Rectal smooth muscle tissue (tissue), 1 donor: ENCODE measurements around the gene ASXL3.

ENCODE experiments used
- H3K27ac ChIP-seq: one replicate; pipeline ENCODE4 v1.7.0; 2013; ENCODE audit warnings: low read depth, low read length, inconsistent platforms
- H3K27me3 ChIP-seq: one replicate; pipeline ENCODE4 v1.7.0; 2013; ENCODE audit warnings: low read length; ENCODE audit not compliant: control insufficient read depth, insufficient read depth
- H3K36me3 ChIP-seq: one replicate; pipeline ENCODE4 v1.7.0; 2013; ENCODE audit warnings: low read length; ENCODE audit not compliant: control insufficient read depth, insufficient read depth
- H3K4me1 ChIP-seq: one replicate; pipeline ENCODE4 v1.7.0; 2013; ENCODE audit warnings: low read length; ENCODE audit not compliant: control insufficient read depth, insufficient read depth
- H3K4me3 ChIP-seq: one replicate; pipeline ENCODE4 v1.7.0; 2013; ENCODE audit warnings: low read length
- H3K9ac ChIP-seq: one replicate; pipeline ENCODE4 v1.7.0; 2013; ENCODE audit warnings: low read length

The ASXL3 gene

DNA sequence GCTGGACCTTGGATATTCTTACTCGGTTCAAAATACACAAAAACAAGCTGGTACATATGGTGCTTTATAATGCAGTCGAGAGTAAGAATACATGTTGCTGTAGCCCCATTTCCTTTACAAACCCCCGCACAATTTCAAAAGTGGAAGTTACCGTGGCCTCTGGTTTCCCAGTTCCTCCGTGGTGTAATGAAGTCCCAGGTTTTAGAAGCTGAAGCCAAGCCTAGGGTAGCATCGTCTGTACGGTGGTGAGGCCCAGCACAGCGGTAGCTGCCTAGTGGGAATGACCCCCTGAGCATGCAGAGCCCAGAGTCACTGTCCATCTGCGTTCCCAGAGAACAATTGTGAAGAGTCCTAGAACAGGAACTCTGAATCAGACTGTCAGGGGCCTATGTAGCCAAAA, 171.8 kb downstream of the ASXL3 start:
- H3K36me3 ChIP-seq = no peaks in the 10 kb centered on the region
- no peak overlapping the region for H3K4me3 ChIP-seq
- no peaks in the 10 kb centered on the region for H3K4me1 ChIP-seq
- H3K27me3 ChIP-seq = no peaks in the 10 kb centered on the region
- no peak overlapping the region for H3K9ac ChIP-seq
- H3K27ac ChIP-seq = no peak overlapping the region

DNA sequence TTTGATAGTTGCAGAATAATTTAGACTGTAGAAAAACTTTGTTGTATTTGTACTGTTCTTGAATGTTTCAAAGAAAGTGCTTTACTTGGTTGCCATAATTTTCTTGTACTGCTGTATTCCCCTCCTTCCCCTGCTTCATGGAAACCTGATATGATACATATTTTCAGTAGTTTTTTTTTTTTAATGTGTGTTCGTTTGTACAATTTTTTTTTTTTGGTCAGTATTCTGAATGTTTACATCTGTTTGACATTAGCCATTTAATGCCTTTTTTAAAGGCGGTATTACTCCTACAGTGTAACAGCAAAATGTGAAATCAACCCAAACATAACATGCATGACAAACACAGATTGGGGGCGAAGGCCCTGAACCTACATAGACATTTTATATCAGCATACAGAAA, 172.3 kb downstream of the ASXL3 start:
- no peaks in the 10 kb centered on the region for H3K4me1 ChIP-seq
- no peaks in the 10 kb centered on the region for H3K36me3 ChIP-seq
- no peaks in the 10 kb centered on the region for H3K27me3 ChIP-seq
- H3K4me3 ChIP-seq = no peak overlapping the region
- H3K27ac ChIP-seq = no peak overlapping the region
- no peak overlapping the region for H3K9ac ChIP-seq

DNA sequence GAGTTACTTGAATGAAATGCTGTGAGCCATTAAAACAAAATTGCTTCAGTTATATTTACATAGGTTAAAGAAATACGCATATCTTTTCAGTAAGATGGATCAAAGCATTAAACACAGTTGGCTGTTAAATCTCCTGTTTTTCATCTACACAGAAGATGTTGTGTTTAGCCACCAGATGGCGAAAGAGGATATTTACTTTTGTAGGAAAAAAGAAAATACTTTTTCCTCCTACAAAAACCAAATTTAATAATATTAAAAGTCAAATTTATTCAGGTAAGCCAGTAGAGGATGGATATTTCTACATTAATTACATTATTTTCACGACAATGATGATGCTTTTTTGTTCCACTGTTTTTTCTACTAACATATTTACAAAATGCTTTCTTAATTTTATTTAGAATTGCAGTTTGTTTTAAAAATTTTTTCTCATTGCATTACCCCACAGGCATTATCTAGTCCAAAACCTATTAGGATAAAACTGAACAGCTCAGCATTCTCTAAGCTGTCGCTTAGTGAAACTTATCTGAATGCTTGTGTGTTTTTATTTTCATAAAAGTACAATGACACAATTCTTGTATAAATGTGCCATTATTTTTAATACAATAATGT, 173.7 kb downstream of the ASXL3 start:
- H3K36me3 ChIP-seq = no peaks in the 10 kb centered on the region
- H3K27me3 ChIP-seq = no peaks in the 10 kb centered on the region
- no peak overlapping the region for H3K4me3 ChIP-seq
- H3K4me1 ChIP-seq = peaks cover 4% of the 10 kb centered on the region
- no peak overlapping the region for H3K9ac ChIP-seq
- no peak overlapping the region for H3K27ac ChIP-seq

DNA sequence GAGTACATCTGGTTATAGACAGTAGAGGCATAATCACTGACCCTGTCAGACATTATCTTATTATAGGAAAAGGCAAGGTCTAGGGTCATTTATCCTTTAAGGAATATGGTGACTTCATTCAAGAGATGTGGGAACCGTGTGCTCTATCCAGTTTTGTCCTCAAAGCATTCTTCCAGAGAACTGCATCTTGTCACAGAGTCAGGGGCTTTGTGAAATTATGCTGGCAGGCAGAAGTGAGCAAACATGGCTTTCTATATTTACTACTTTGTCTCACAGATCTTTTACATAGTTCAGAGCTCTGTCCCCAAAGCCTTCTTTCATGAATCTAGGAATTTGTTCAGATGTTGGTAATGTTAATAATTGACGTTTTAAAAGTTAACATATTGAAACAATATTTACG, 177.4 kb downstream of the ASXL3 start:
- no peaks in the 10 kb centered on the region for H3K36me3 ChIP-seq
- peaks cover 7% of the 10 kb centered on the region for H3K4me1 ChIP-seq
- H3K27me3 ChIP-seq = no peaks in the 10 kb centered on the region
- no peak overlapping the region for H3K27ac ChIP-seq
- H3K4me3 ChIP-seq = no peak overlapping the region
- no peak overlapping the region for H3K9ac ChIP-seq

DNA sequence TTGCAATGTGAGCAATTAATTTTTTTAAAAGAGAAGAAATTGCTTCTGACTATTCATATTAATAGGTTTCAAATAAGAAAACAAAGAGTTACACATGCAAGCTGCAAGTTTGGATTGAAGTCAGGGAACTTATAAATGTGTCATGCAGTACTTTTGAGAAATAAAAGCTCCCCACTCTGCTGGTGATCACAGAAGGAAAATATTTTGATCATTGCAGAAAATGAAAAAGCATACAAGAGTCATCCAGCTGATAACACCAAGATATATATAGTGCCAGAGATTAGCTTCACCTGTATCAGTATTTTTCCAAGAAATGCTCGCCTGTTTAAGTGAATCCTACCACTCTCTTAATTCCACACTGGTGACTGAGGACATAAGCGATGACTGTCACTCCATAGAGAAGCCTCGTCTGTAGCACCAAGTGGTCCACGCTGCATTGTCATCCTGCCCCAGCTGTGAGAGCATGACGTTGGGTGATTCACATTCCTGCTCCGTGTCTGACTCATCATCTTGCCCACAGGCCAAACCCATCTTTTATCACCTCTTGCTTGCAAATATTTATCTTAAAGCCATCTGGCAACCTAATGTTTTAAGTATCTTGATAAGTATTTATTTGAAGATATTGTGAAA, 178.0 kb downstream of the ASXL3 start:
- H3K27me3 ChIP-seq = no peaks in the 10 kb centered on the region
- H3K9ac ChIP-seq = no peak overlapping the region
- H3K4me1 ChIP-seq = peaks cover 7% of the 10 kb centered on the region
- H3K4me3 ChIP-seq = no peak overlapping the region
- no peaks in the 10 kb centered on the region for H3K36me3 ChIP-seq
- H3K27ac ChIP-seq = no peak overlapping the region

DNA sequence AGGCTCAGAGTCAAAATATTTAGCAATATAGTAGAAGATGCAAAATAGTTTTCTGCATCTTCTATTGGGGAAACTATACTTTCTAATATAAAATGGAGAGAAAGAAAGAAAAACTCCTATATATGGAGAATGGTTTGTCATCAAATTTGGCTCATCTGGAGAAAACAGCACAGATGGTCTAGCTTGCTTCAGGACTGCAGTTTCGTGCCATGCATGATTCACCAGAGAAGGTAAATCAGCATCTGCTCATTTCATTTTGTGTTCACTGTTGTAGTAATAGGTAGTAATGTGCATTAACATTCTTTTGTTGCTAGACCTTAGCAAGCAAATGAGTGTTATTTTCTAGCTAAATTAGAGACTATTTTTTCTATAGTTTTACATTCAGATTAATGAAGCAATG, 179.0 kb downstream of the ASXL3 start:
- Histone ChIP-seq H3K4me3 (no peak overlapping the region), H3K36me3 (no peaks in the 10 kb centered on the region), H3K27ac (no peak overlapping the region), H3K27me3 (no peaks in the 10 kb centered on the region), H3K4me1 (peaks cover 7% of the 10 kb centered on the region), H3K9ac (no peak overlapping the region)

DNA sequence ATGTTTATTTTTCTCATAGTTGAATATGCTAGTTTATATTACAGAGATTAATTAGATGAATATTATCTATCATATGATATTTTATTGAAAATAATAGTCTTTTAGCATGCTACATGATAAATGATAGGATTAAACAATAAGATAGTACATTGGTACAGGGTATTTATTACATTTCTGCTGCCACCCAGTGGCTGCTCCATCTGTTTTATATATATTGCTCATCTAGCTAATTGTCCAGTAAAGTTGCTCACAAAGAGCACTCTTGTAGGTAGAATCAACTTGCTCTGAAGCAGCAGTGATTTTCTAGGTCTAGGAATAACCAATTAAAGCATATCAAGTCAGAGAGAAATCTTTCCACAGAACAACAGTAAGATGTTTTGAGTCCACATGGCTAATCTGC, 183.3 kb downstream of the ASXL3 start:
- no peaks in the 10 kb centered on the region for H3K36me3 ChIP-seq
- H3K27me3 ChIP-seq = no peaks in the 10 kb centered on the region
- no peak overlapping the region for H3K9ac ChIP-seq
- H3K4me1 ChIP-seq = peaks cover 5% of the 10 kb centered on the region
- no peak overlapping the region for H3K4me3 ChIP-seq
- H3K27ac ChIP-seq = no peak overlapping the region

DNA sequence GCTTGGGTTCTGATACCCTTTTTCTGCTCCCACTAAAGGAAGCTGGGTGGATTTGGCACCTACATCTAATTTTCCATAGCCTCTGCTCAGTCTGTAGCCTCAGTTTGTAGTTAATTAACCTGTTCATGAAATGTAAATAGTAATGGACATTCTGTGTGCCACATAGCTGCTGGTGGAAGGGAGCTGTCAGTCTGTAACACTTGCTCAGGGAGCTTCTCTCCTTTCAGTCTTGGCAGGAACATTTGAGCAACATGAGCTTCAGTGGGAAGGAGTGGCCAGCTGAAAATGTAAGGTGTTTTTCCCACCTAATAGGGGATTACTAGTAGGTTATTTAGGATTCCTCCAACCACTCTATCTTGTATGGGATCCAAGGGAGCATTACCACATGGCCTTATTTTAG, 203.4 kb downstream of the ASXL3 start:
- Histone ChIP-seq H3K27me3 (no peaks in the 10 kb centered on the region), H3K9ac (no peak overlapping the region), H3K36me3 (no peaks in the 10 kb centered on the region), H3K4me3 (no peak overlapping the region), H3K27ac (no peak overlapping the region), H3K4me1 (no peaks in the 10 kb centered on the region)
